Lower leg skin (tissue), 4 donors: ENCODE measurements around the gene LRP1. TPM values are rescaled to one million over a fixed set of nuclear protein-coding genes. Genes with fewer than 3 reads are reported as not detected.

ENCODE experiments used
- DNase-seq, 2 donors: peaks; one replicate each; pipeline ENCODE4 v3.0.0-alpha.2; 2019; ENCODE audit warnings: low spot score in 2 of 2
- H3K4me3 ChIP-seq: fragments of 200-600 bp; sonication (generic); 2 replicates; pipeline ENCODE4 v1.5.1; 2017; ENCODE audit warnings: mild to moderate bottlenecking, low read depth; ENCODE audit not compliant: poor library complexity, severe bottlenecking
- CTCF ChIP-seq, 3 donors: fragments of 450-650 bp; IDR thresholded peaks; one replicate each; pipeline ENCODE4 v1.5.1; 2016; ENCODE audit warnings: antibody characterized with exemption in 3 of 3, mild to moderate bottlenecking in 3 of 3, moderate library complexity in 2 of 3
- POLR2A ChIP-seq, 2 donors: fragments of 450-650 bp; IDR thresholded peaks; one replicate each; pipeline ENCODE4 v1.6.1; 2016 to 2017; ENCODE audit warnings: antibody characterized with exemption in 2 of 2, mild to moderate bottlenecking in 1 of 2, moderate library complexity in 1 of 2
- WGBS, 2 donors: methylation state at CpG; one replicate each; pipeline ENCODE4 v1.1.5; 2018; 5-methylcytosine and 5-hydroxymethylcytosine counted together
- intact Hi-C: fragments of 100-400 bp; cut with DNase I; formaldehyde crosslinking; loops from one replicate; pipeline ENCODE4 v1.15.0; 2023; ENCODE audit warnings: low total_unique reads
- total RNA-seq, 4 donors: library from RNA; depleted of rRNA; stranded (reverse); fragments of >200 nt; gene quantifications; one replicate each; pipeline ENCODE4 v1.1.0, GENCODE V29; 2016

The LRP1 gene
- total RNA-seq, 4 donors from 2014 or later: 93.4 to 156 (median 101) TPM

- H3K4me3 ChIP-seq: no peak overlapping the region
- WGBS, 2 donors: 84 to 88% methylated on average over 20 to 25 of the region's 30 CpGs
- TF ChIP-seq POLR2A (IDR thresholded peaks at IDR 0.05): no peak
- TF ChIP-seq CTCF (IDR thresholded peaks at IDR 0.05): no peak
- intact Hi-C loops: no loop called here
- no peak for DNase-seq
These were observed 96.1 kb downstream of the LRP1 start for GRCh38 chr12:57224278-57224972.

- intact Hi-C loops: no loop called here
- 55 to 59% methylated on average over 38 to 53 of the region's 61 CpGs for WGBS, 2 donors
- TF ChIP-seq CTCF (IDR thresholded peaks at IDR 0.05) (no peak), POLR2A (IDR thresholded peaks at IDR 0.05) (no peak)
- DNase-seq: no peak
- no peak overlapping the region for H3K4me3 ChIP-seq
These were observed 96.8 kb downstream of the LRP1 start for GRCh38 chr12:57224973-57225679.

DNA sequence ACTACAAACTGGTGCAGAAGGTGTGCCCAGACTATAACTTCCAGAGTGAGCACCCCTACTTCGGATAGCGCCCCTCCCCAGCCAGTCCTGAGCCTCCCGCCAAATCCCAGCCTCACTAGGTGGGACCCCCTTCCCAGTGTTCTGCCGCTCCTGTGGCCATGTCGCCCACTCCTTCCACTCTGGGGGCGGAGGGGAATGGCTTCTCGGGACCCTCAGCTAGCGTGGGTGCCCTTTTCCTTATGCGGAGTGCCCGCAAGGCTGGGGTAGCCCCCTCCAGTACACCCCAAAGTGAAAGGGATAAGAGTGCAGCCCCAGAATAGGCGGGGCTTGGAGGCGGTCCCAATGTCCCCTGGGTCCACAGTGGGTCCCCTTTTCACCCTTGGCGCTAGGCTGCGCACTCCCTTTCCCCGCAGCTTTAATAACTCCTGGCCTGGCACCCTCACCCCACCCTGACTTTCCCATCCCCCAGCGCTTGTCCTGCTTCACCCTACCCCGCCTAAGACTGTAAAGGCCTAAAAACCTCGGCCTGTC is 97.5 kb downstream of the LRP1 start:
- H3K4me3 ChIP-seq: no peak overlapping the region
- 63 to 69% methylated on average over 17 to 18 of the region's 18 CpGs for WGBS, 2 donors
- intact Hi-C loops: no loop called here
- TF ChIP-seq CTCF (IDR thresholded peaks at IDR 0.05): no peak
- TF ChIP-seq POLR2A (IDR thresholded peaks at IDR 0.05): no peak
- no peak for DNase-seq

DNA sequence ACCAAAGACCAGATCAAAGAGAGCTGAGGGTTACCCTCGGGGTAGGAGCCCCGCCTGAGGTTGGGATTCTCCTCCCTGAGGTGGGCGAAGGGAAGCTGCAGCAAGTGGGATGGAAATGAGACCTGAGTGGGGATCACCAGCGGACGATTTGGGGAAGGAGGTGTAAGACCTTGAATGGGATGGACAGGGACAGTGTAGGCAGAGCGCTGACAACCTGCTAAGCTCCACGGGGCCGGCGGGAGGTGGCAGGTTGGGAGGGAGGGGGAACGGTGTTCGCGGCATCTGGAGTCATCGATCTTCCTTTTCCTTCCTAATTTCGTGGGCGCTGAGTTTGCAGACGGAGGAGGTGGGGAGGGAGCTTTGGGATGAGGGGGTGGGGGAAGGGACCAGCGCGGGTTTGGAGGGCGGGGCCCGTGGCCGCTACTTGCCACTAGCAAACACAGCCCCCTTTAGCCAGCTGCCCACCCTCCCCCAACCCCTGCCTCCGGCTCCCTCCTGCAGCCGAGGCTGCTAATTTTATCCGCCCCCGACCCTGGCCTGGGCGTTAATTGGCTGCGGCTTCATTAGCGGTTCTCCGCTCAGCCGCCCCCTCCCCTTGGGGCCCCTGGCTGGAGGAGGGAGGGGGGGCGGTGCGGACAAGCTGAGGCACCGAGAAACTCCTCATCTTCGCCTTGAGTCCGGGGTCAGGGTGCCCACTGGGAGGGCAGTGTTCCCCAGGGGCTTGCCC is 98.5 kb downstream of the LRP1 start:
- no peak for DNase-seq
- H3K4me3 ChIP-seq: no peak overlapping the region
- TF ChIP-seq POLR2A (IDR thresholded peaks at IDR 0.05) (no peak), CTCF (IDR thresholded peaks at IDR 0.05) (no peak)
- 31 to 37% methylated on average over 29 to 30 of the region's 35 CpGs for WGBS, 2 donors
- intact Hi-C loops: no loop called here

DNA sequence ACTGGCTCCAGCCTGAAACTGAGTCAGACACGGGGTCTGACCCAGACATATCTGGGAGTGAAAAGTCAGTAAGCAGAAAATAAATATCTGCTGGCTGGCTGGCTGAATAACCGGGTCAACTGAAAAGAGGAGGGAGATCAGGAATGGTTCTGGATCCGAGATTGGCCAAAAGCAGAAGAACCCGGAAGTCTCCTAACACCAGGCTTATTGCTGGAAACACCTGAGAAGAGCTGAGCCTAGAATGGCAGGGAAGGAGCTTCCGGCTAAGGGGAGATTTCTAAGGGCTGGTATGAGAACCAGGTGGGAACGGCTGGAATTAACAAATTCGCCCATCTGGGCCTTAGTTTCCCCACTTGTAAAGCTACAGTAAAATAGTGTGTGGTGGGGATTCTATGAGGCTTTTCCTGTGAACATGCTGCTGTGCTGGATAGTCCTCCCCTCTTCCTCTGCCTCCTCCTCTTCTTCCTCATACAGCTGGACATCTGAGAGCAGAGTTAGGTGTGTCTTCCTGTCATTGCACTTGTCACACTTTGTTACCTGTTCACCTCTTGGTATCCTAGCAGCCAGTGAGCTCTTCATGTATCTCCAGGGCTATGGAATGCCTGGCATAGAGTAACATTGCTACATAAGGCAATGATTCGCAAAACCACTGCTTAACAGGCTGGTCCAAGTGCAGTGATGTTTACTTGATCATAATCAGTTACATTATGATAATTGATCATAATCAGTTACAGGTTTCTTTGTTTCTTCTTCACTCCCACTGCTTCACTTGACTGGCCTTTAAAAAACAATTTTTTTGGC is 99.2 kb downstream of the LRP1 start:
- intact Hi-C loops: no loop called here
- H3K4me3 ChIP-seq: no peak overlapping the region
- WGBS, 2 donors: 61 to 66% methylated on average over 7 of the region's 8 CpGs
- no peak for DNase-seq
- TF ChIP-seq CTCF (IDR thresholded peaks at IDR 0.05): no peak
- no peak for TF ChIP-seq POLR2A (IDR thresholded peaks at IDR 0.05)
